Measurements from ENCODE around the gene RHO.

DNA sequence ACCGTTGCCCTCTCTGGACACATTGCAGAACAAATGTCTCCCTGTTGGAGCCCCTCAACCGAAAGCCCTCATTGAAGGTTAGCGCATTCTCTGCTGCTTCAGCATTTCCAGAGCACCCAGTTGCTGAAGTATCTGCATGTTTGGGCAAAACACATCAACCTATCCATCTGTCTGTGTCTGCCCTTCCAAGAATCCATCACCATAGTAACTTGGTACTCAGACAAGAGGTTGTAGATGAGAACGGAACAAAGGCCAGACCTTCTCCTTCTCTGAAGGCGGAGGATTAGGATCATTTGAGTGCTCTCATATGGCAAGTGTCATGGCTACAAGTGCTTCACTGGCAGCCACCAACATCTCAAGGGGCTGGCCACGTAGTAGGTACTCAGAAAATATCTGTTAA lies 23.1 kb upstream of the RHO start:
- no peak for TF ChIP-seq CTCF (conservative IDR thresholded peaks at IDR 0.05 in 1 of 2, IDR thresholded peaks at IDR 0.05 in 1 of 2; ENCODE audit: low read depth in 1 of 2, low read length in 2 of 2)
- no peak for TF ChIP-seq EZH2 (IDR thresholded peaks at IDR 0.05; ENCODE audit: low read length, missing control alignments)
